ENCODE measurements around the gene EPHA7.

EPHA7 gene

GRCh38 chr6:93419304-93420162 is at the start of gene EPHA7:
Gene EPHA7, minus strand, starts transcription at chr6:93419559. Its CDS starts 218 bp downstream, at chr6:93419341.
- no peak for DNase-seq (ENCODE audit: low read depth)

GRCh38 chr6:93468291-93468690 is 48.9 kb upstream of the EPHA7 start:
- no peak for DNase-seq (ENCODE audit: low read depth)

GRCh38 chr6:93454533-93454932 is 35.2 kb upstream of the EPHA7 start:
- DNase-seq (ENCODE audit: low read depth): no peak

- DNase-seq (ENCODE audit: low read depth): no peak
Measured at GRCh38 chr6:93453956-93454355, 34.6 kb upstream of the EPHA7 start.

- DNase-seq (ENCODE audit: low read depth): no peak
Measured at GRCh38 chr6:93447874-93448273, 28.5 kb upstream of the EPHA7 start.

- DNase-seq (ENCODE audit: low read depth): no peak
Measured at GRCh38 chr6:93437491-93437890, 18.1 kb upstream of the EPHA7 start.

- no peak for DNase-seq (ENCODE audit: low read depth)
Measured at GRCh38 chr6:93433592-93433991, 14.2 kb upstream of the EPHA7 start.

GRCh38 chr6:93424303-93425064 is 5.1 kb upstream of the EPHA7 start:
- DNase-seq (ENCODE audit: low read depth): no peak

GRCh38 chr6:93423542-93423941 is 4.2 kb upstream of the EPHA7 start:
- DNase-seq (ENCODE audit: low read depth): no peak

- DNase-seq (ENCODE audit: low read depth): no peak
Measured at GRCh38 chr6:93420163-93420795, 920 bp upstream of the EPHA7 start.

GRCh38 chr6:93418408-93419303 is 703 bp downstream of the EPHA7 start:
- DNase-seq (ENCODE audit: low read depth): no peak

- no peak for DNase-seq (ENCODE audit: low read depth)
Measured at GRCh38 chr6:93418033-93418407, 1.3 kb downstream of the EPHA7 start.

GRCh38 chr6:93417421-93418013 is 1.8 kb downstream of the EPHA7 start:
- no peak for DNase-seq (ENCODE audit: low read depth)

- DNase-seq (ENCODE audit: low read depth): no peak
Measured at GRCh38 chr6:93416571-93417420, 2.6 kb downstream of the EPHA7 start.

- no peak for DNase-seq (ENCODE audit: low read depth)
Measured at GRCh38 chr6:93413190-93413589, 6.2 kb downstream of the EPHA7 start.

GRCh38 chr6:93412452-93412851 is 6.9 kb downstream of the EPHA7 start:
- DNase-seq (ENCODE audit: low read depth): no peak

- DNase-seq (ENCODE audit: low read depth): no peak
Measured at GRCh38 chr6:93407186-93407585, 12.2 kb downstream of the EPHA7 start.

GRCh38 chr6:93403390-93403789 is 16.0 kb downstream of the EPHA7 start:
- DNase-seq (ENCODE audit: low read depth): no peak

- DNase-seq (ENCODE audit: low read depth): no peak
Measured at GRCh38 chr6:93398723-93399122, 20.6 kb downstream of the EPHA7 start.

- no peak for DNase-seq (ENCODE audit: low read depth)
Measured at GRCh38 chr6:93394471-93394870, 24.9 kb downstream of the EPHA7 start.
